A549 (cell line): Measurements from ENCODE around the gene SBK2.

Experiments
- CTCF ChIP-seq: fragments of >200 bp; sonication (Bioruptor Twin); formaldehyde crosslinking; IDR thresholded peaks from 3 replicates; pipeline ENCODE4 v1.5.1; 2016
- JUNB ChIP-seq: fragments of >200 bp; sonication (Bioruptor Twin); formaldehyde crosslinking; IDR thresholded peaks from 2 replicates; pipeline ENCODE4 v1.6.1; 2016
- RFX5 ChIP-seq: fragments of 450-650 bp; IDR thresholded peaks from 2 replicates; pipeline ENCODE4 v1.7.1; 2014; ENCODE audit warnings: antibody characterized with exemption, mild to moderate bottlenecking, moderate library complexity
- ZNF302 ChIP-seq: fragments of 250-450 bp; sonication (Bioruptor Pico); IDR thresholded peaks from 2 replicates; pipeline ENCODE4 v1.9.0; 2021; ENCODE audit warnings: inconsistent platforms, mild to moderate bottlenecking, moderate library complexity

GRCh38 chr19:55503157-55503501, 33.8 kb downstream of the SBK2 start:
- no peak for TF ChIP-seq JUNB
- no peak for TF ChIP-seq CTCF
- no peak for TF ChIP-seq ZNF302
- TF ChIP-seq RFX5 = no peak
